Naive thymus-derived CD4-positive, alpha-beta T cell (primary cell): ENCODE measurements around the gene PSMC4. TPM values are rescaled to one million over a fixed set of nuclear protein-coding genes. Genes with fewer than 3 reads are reported as not detected.

Source experiments
- ATAC-seq: fragments of 150-1000 bp; cut with Tn5 transposase; 2 replicates; pipeline ENCODE4 v1.10.0; 2021; ENCODE audit warnings: mild to moderate bottlenecking, moderate library complexity
- CTCF ChIA-PET: fragments of 350-600 bp; sonication (Branson Sonifier 250); formaldehyde crosslinking; loops from one replicate; lab custom pipeline; 2021; ENCODE audit warnings: antibody characterized with exemption; lab: Charles Lee
- POLR2A ChIA-PET: fragments of 350-600 bp; sonication (Branson Sonifier 250); formaldehyde crosslinking; loops from one replicate; lab custom pipeline; 2021; ENCODE audit warnings: antibody characterized with exemption, inconsistent platforms; lab: Charles Lee
- DNase-seq, 9 donors: peaks; one replicate each; pipeline versions ENCODE4 v3.0.0 to v3.0.0-alpha.2; 2020 to 2022; ENCODE audit warnings: mixed read lengths in 1 of 9
- H3K27ac ChIP-seq: one replicate; pipeline ENCODE4 v1.7.0; 2013; ENCODE audit warnings: mild to moderate bottlenecking, low read depth, low read length, moderate library complexity
- H3K27me3 ChIP-seq, 2 donors: one replicate each; pipeline ENCODE4 v1.7.0; 2013; ENCODE audit warnings: low read length in 2 of 2, mild to moderate bottlenecking in 2 of 2, moderate library complexity in 2 of 2; ENCODE audit not compliant: control insufficient read depth in 2 of 2, insufficient read depth in 2 of 2
- H3K36me3 ChIP-seq, 3 experiments: 1 replicate in 2 of 3; 2 replicates in 1 of 3; pipeline ENCODE4 v1.7.0; 2013; ENCODE audit warnings: low read length in 3 of 3, mild to moderate bottlenecking in 3 of 3, moderate library complexity in 1 of 3; ENCODE audit not compliant: insufficient read depth in 3 of 3, control insufficient read depth in 2 of 3
- H3K4me1 ChIP-seq, 2 donors: one replicate each; pipeline ENCODE4 v1.7.0; 2013; ENCODE audit warnings: low read length in 2 of 2, mild to moderate bottlenecking in 2 of 2, moderate library complexity in 1 of 2; ENCODE audit not compliant: control insufficient read depth in 2 of 2, insufficient read depth in 2 of 2
- H3K4me3 ChIP-seq: 2 replicates; pipeline ENCODE4 v1.7.0; 2013; ENCODE audit warnings: mild to moderate bottlenecking, low read length
- H3K9me3 ChIP-seq, 3 experiments: 1 replicate in 2 of 3; 2 replicates in 1 of 3; pipeline ENCODE4 v1.7.0; 2013; ENCODE audit warnings: low read length in 3 of 3; ENCODE audit not compliant: control insufficient read depth in 2 of 3
- H3K27ac Mint-ChIP-seq, 9 donors: one replicate each; pipeline ENCODE4 v1.8.0; 2020 to 2022; ENCODE audit warnings: mixed read lengths in 9 of 9, mild to moderate bottlenecking in 8 of 9, moderate library complexity in 5 of 9, inconsistent platforms in 2 of 9
- H3K27me3 Mint-ChIP-seq, 5 donors: one replicate each; pipeline ENCODE4 v1.8.0; 2021 to 2022; ENCODE audit warnings: mixed read lengths in 5 of 5, mild to moderate bottlenecking in 1 of 5
- H3K36me3 Mint-ChIP-seq, 5 donors: one replicate each; pipeline ENCODE4 v1.8.0; 2020 to 2022; ENCODE audit warnings: mixed read lengths in 5 of 5, mild to moderate bottlenecking in 3 of 5, inconsistent platforms in 1 of 5
- H3K4me1 Mint-ChIP-seq, 7 donors: one replicate each; pipeline ENCODE4 v1.8.0; 2020 to 2022; ENCODE audit warnings: mixed read lengths in 7 of 7, mild to moderate bottlenecking in 3 of 7, inconsistent platforms in 1 of 7
- H3K4me3 Mint-ChIP-seq, 10 donors: one replicate each; pipeline ENCODE4 v1.8.0; 2020 to 2022; ENCODE audit warnings: mild to moderate bottlenecking in 10 of 10, mixed read lengths in 10 of 10, moderate library complexity in 6 of 10, inconsistent platforms in 2 of 10
- H3K9me3 Mint-ChIP-seq, 11 donors: one replicate each; pipeline ENCODE4 v1.8.0; 2020 to 2022; ENCODE audit warnings: mixed read lengths in 11 of 11, mild to moderate bottlenecking in 4 of 11, inconsistent platforms in 1 of 11, moderate library complexity in 1 of 11
- intact Hi-C, 2 donors: fragments of 100-400 bp; cut with micrococcal nuclease; formaldehyde crosslinking; loops; one replicate each; pipeline ENCODE4 v1.15.1; 2023
- polyA plus RNA-seq, 2 donors: library from polyadenylated mRNA; unstranded; fragments of 300-500 nt; fragmentation: Illumina TruSeq; gene quantifications; one replicate each; pipeline ENCODE4 v1.2.3, GENCODE V29; 2021
- total RNA-seq, 6 experiments: library from RNA in 5 of 6; stranded (reverse) in 5 of 6; gene quantifications; 1 replicate in 5 of 6; 2 replicates in 1 of 6; pipeline ENCODE4 v1.2.3 and lab custom pipeline; 2021 to 2026

PSMC4 gene
- total and polyA plus RNA-seq, 7 experiments from 2014 or later, result 48.7 to 146 (median 72.7) TPM

- no peak for ATAC-seq
- DNase-seq, result peak in 1 of 9 donors; percentile 20
- peaks cover 38 to 64% (median 55%) of the 10 kb centered on the region in 7 donors for H3K4me1 Mint-ChIP-seq
- H3K4me3 ChIP-seq, result peak overlapping the region; percentile 88
- peak overlapping the region; percentile 41 to 100 (median 93) for H3K4me3 Mint-ChIP-seq
- ChIA-PET POLR2A (interaction anchor here (0.6 to 3.8 kb wide), 11 partner anchors 8 to 124 kb away, joined by 3 to 91 read pairs (median 30); partner anchors contain the start of genes FBL and FCGBP), CTCF (interaction anchor here (0.8 to 4.5 kb wide), 9 partner anchors 7 to 176 kb away, joined by 3 to 54 read pairs (median 31); no protein-coding TSS in a partner anchor)
- H3K4me1 ChIP-seq, result peaks cover 27 to 36% of the 10 kb centered on the region in 2 donors
- peaks cover 0 to 19% (median under 1%) of the 10 kb centered on the region in 3 experiments for H3K36me3 ChIP-seq
- intact Hi-C loops, result loop anchor here in 1 of 2 donors (1.0 kb wide), 1 partner anchor 8 kb away; no protein-coding TSS in a partner anchor
- H3K36me3 Mint-ChIP-seq, result peaks cover 0 to 32% (median 8%) of the 10 kb centered on the region in 5 donors
- peak overlapping the region; percentile 95 for H3K27ac ChIP-seq
- H3K9me3 ChIP-seq, result no peaks in the 10 kb centered on the region
- no peaks in the 10 kb centered on the region for H3K27me3 Mint-ChIP-seq
- H3K27me3 ChIP-seq, result no peaks in the 10 kb centered on the region
- peak overlapping the region; percentile 95 to 99 (median 97) for H3K27ac Mint-ChIP-seq
- H3K9me3 Mint-ChIP-seq, result peaks cover 0 to 3% (median 0%) of the 10 kb centered on the region in 11 donors
Measured at GRCh38 chr19:39968789-39969188, 2.2 kb upstream of the PSMC4 start.

GRCh38 chr19:39969266-39969665, 1.7 kb upstream of the PSMC4 start:
- peak overlapping the region; percentile 95 to 99 (median 97) for H3K27ac Mint-ChIP-seq
- peak overlapping the region; percentile 95 for H3K27ac ChIP-seq
- peaks cover 39 to 62% (median 51%) of the 10 kb centered on the region in 7 donors for H3K4me1 Mint-ChIP-seq
- peaks cover 0 to 34% (median 12%) of the 10 kb centered on the region in 5 donors for H3K36me3 Mint-ChIP-seq
- no peaks in the 10 kb centered on the region for H3K27me3 Mint-ChIP-seq
- H3K9me3 ChIP-seq, result no peaks in the 10 kb centered on the region
- peak overlapping the region; percentile 88 for H3K4me3 ChIP-seq
- DNase-seq (peak in 1 of 9 donors; percentile 19), ATAC-seq (no peak)
- H3K4me3 Mint-ChIP-seq, result peak overlapping the region; percentile 92 to 100 (median 94)
- no peaks in the 10 kb centered on the region for H3K27me3 ChIP-seq
- peaks cover 0 to 3% (median 0%) of the 10 kb centered on the region in 11 donors for H3K9me3 Mint-ChIP-seq
- peaks cover 0 to 23% (median 5%) of the 10 kb centered on the region in 3 experiments for H3K36me3 ChIP-seq
- ChIA-PET POLR2A (interaction anchor here (0.6 to 3.8 kb wide), 12 partner anchors 8 to 124 kb away, joined by 3 to 91 read pairs (median 30); partner anchors contain the start of genes FBL and FCGBP), CTCF (interaction anchor here (0.6 to 4.5 kb wide), 12 partner anchors 8 to 528 kb away, joined by 3 to 54 read pairs (median 10); no protein-coding TSS in a partner anchor)
- intact Hi-C loops, result loop anchor here in 1 of 2 donors (1.0 kb wide), 1 partner anchor 9 kb away; no protein-coding TSS in a partner anchor
- peaks cover 27 to 32% of the 10 kb centered on the region in 2 donors for H3K4me1 ChIP-seq

- Histone ChIP-seq H3K27me3 (no peaks in the 10 kb centered on the region), H3K9me3 (no peaks in the 10 kb centered on the region), H3K36me3 (peaks cover 0 to 29% (median 5%) of the 10 kb centered on the region in 3 experiments), H3K4me1 (peaks cover 27 to 32% of the 10 kb centered on the region in 2 donors), H3K4me3 (peak overlapping the region; percentile 88), H3K27ac (peak overlapping the region; percentile 95)
- intact Hi-C loops, result loop anchor here (1.0 to 10.0 kb wide), 15 partner anchors 10 to 745 kb away; partner anchors contain the start of genes MAP3K10 (in 2 of the 2), SERTAD3 (in 2 of the 2), CCNP (in 1 of the 2) and COQ8B (in 1 of the 2)
- H3K36me3 Mint-ChIP-seq, result peaks cover 0 to 39% (median 15%) of the 10 kb centered on the region in 5 donors
- H3K4me3 Mint-ChIP-seq, result peak overlapping the region; percentile 92 to 100 (median 94)
- no peak for ATAC-seq
- peak overlapping the region; percentile 95 to 99 (median 97) for H3K27ac Mint-ChIP-seq
- peak in 1 of 9 donors; percentile 19 for DNase-seq
- H3K4me1 Mint-ChIP-seq, result peaks cover 39 to 61% (median 51%) of the 10 kb centered on the region in 7 donors
- H3K9me3 Mint-ChIP-seq, result peaks cover 0 to 3% (median 0%) of the 10 kb centered on the region in 11 donors
- CTCF ChIA-PET, result interaction anchor here (0.6 to 4.5 kb wide), 38 partner anchors 8 to 847 kb away, joined by 3 to 54 read pairs (median 7); partner anchors contain the start of genes FBL and ZNF546
- POLR2A ChIA-PET, result interaction anchor here (0.6 to 3.8 kb wide), 26 partner anchors 9 to 221 kb away, joined by 3 to 91 read pairs (median 7); partner anchors contain the start of genes DYRK1B, FBL, FCGBP and ZNF546
- no peaks in the 10 kb centered on the region for H3K27me3 Mint-ChIP-seq
Measured at GRCh38 chr19:39969681-39970424, 1.1 kb upstream of the PSMC4 start.

GRCh38 chr19:39970425-39970674, 615 bp upstream of the PSMC4 start:
- ATAC-seq, result peak; percentile 17
- intact Hi-C loops, result loop anchor here (1.0 to 10.0 kb wide), 14 partner anchors 11 to 744 kb away; partner anchors contain the start of genes MAP3K10 (in 2 of the 2), SERTAD3 (in 2 of the 2), CCNP (in 1 of the 2) and COQ8B (in 1 of the 2)
- Mint-ChIP-seq H3K36me3 (peaks cover 0 to 41% (median 18%) of the 10 kb centered on the region in 5 donors), H3K4me3 (peak overlapping the region; percentile 92 to 100 (median 94)), H3K27me3 (no peaks in the 10 kb centered on the region), H3K27ac (peak overlapping the region; percentile 95 to 99 (median 97)), H3K9me3 (peaks cover 0 to 3% (median 0%) of the 10 kb centered on the region in 11 donors), H3K4me1 (peaks cover 39 to 61% (median 51%) of the 10 kb centered on the region in 7 donors)
- POLR2A ChIA-PET, result interaction anchor here (0.6 to 3.8 kb wide), 27 partner anchors 9 to 220 kb away, joined by 3 to 91 read pairs (median 6); partner anchors contain the start of genes DYRK1B, FBL, FCGBP and ZNF546
- CTCF ChIA-PET, result interaction anchor here (0.6 to 4.5 kb wide), 37 partner anchors 8 to 847 kb away, joined by 3 to 54 read pairs (median 7); partner anchors contain the start of genes FBL and ZNF546
- DNase-seq, result no peak
- Histone ChIP-seq H3K27me3 (no peaks in the 10 kb centered on the region), H3K36me3 (peaks cover 0 to 32% (median 5%) of the 10 kb centered on the region in 3 experiments), H3K4me3 (peak overlapping the region; percentile 88), H3K27ac (peak overlapping the region; percentile 95), H3K9me3 (no peaks in the 10 kb centered on the region), H3K4me1 (peaks cover 27 to 32% of the 10 kb centered on the region in 2 donors)

GRCh38 chr19:39971380-39972035, 543 bp downstream of the PSMC4 start:
- no peaks in the 10 kb centered on the region for H3K27me3 ChIP-seq
- H3K27ac ChIP-seq, result peak overlapping the region; percentile 95
- H3K4me3 Mint-ChIP-seq, result peak overlapping the region; percentile 92 to 100 (median 94)
- H3K36me3 ChIP-seq, result peaks cover 0 to 37% (median 5%) of the 10 kb centered on the region in 3 experiments
- intact Hi-C loops, result loop anchor here (1.0 to 10.0 kb wide), 18 partner anchors 25 to 743 kb away; partner anchors contain the start of genes DYRK1B (in 2 of the 2), MAP3K10 (in 2 of the 2), SERTAD3 (in 2 of the 2) and ZNF780A (in 2 of the 2)
- no peaks in the 10 kb centered on the region for H3K27me3 Mint-ChIP-seq
- ATAC-seq, result no peak
- peaks cover 0 to 46% (median 23%) of the 10 kb centered on the region in 5 donors for H3K36me3 Mint-ChIP-seq
- peak overlapping the region; percentile 88 for H3K4me3 ChIP-seq
- H3K4me1 Mint-ChIP-seq, result peaks cover 39 to 61% (median 53%) of the 10 kb centered on the region in 7 donors
- ChIA-PET POLR2A (interaction anchor here (0.8 to 3.8 kb wide), 17 partner anchors 8 to 138 kb away, joined by 3 to 91 read pairs (median 16); partner anchors contain the start of genes DYRK1B, FCGBP, ZNF546 and ZNF780A), CTCF (interaction anchor here (0.6 to 4.5 kb wide), 29 partner anchors 7 to 426 kb away, joined by 3 to 54 read pairs (median 8); partner anchors contain the start of genes FBL, ZNF546 and ZNF780A)
- H3K4me1 ChIP-seq, result peaks cover 27 to 32% of the 10 kb centered on the region in 2 donors
- H3K9me3 Mint-ChIP-seq, result peaks cover 0 to 3% (median 0%) of the 10 kb centered on the region in 11 donors
- peak in 1 of 9 donors; percentile 4 for DNase-seq
- peak overlapping the region; percentile 95 to 99 (median 97) for H3K27ac Mint-ChIP-seq
- no peaks in the 10 kb centered on the region for H3K9me3 ChIP-seq
